Transverse colon (tissue), 4 donors: ENCODE data around the gene PBX4. TPM values are rescaled to one million over a fixed set of nuclear protein-coding genes. Genes with fewer than 3 reads are reported as not detected.

Experiments used
- DNase-seq: peaks from one replicate; pipeline ENCODE4 v3.0.0-alpha.2; 2019
- H3K27ac ChIP-seq, 4 donors: fragments of 200-600 bp; sonication (generic); 2 replicates each; pipeline ENCODE4 v1.5.1; 2016 to 2018; ENCODE audit warnings: inconsistent platforms in 4 of 4
- H3K27me3 ChIP-seq: fragments of 200-600 bp; sonication (generic); 2 replicates; pipeline ENCODE4 v1.5.1; 2017; ENCODE audit warnings: inconsistent platforms
- H3K36me3 ChIP-seq, 4 donors: fragments of 200-600 bp; sonication (generic); 2 replicates each; pipeline ENCODE4 v1.5.1; 2017 to 2019; ENCODE audit warnings: inconsistent platforms in 4 of 4
- H3K4me1 ChIP-seq, 4 donors: fragments of 200-600 bp; sonication (generic); 2 replicates each; pipeline ENCODE4 v1.5.1; 2017 to 2020; ENCODE audit warnings: inconsistent platforms in 4 of 4
- H3K4me3 ChIP-seq, 4 donors: fragments of 200-600 bp; sonication (generic); 1 replicate in 1 of 4; 2 replicates in 3 of 4; pipeline versions ENCODE4 v1.5.1 to v1.6.1; 2017 to 2019; ENCODE audit warnings: inconsistent platforms in 4 of 4
- H3K9me3 ChIP-seq, 2 donors: fragments of 200-600 bp; sonication (generic); 2 replicates each; pipeline ENCODE4 v1.5.1; 2017 to 2019; ENCODE audit warnings: inconsistent platforms in 2 of 2
- CTCF ChIP-seq, 5 experiments: fragments of 200-600 bp in 3 of 5; fragments of 450-650 bp in 2 of 5; sonication (generic) in 3 of 5; IDR thresholded peaks; 1 replicate in 2 of 5; 2 replicates in 3 of 5; pipeline ENCODE4 v1.5.1; 2016 to 2017; ENCODE audit warnings: antibody characterized with exemption in 5 of 5, inconsistent platforms in 3 of 5, mild to moderate bottlenecking in 2 of 5, moderate library complexity in 1 of 5
- EP300 ChIP-seq: sonication (generic); formaldehyde crosslinking; IDR thresholded peaks from one replicate; pipeline ENCODE4 v1.6.1; 2017; ENCODE audit warnings: antibody characterized with exemption, low read depth
- POLR2A ChIP-seq: fragments of 450-650 bp; IDR thresholded peaks from one replicate; pipeline ENCODE4 v1.6.1; 2016; ENCODE audit warnings: antibody characterized with exemption, mild to moderate bottlenecking, moderate library complexity
- POLR2AphosphoS5 ChIP-seq, 3 donors: sonication (generic); formaldehyde crosslinking; IDR thresholded peaks; one replicate each; pipeline ENCODE4 v1.6.1; 2016; ENCODE audit warnings: antibody characterized with exemption in 3 of 3
- WGBS, 2 donors: methylation state at CpG; one replicate each; pipeline ENCODE4 v1.1.5; 2018; ENCODE audit warnings: low coverage in 1 of 2; 5-methylcytosine and 5-hydroxymethylcytosine counted together
- in situ Hi-C, 4 donors: fragments of 200-750 bp; cut with MboI; loops; one replicate each; pipeline versions ENCODE4 v1.15.0 to v1.15.1; 2017; ENCODE audit warnings: low sequenced_read_pairs in 3 of 4, low pct_ligation_motif_present in 1 of 4, low pct_unique_long_range_greater_than_20kb in 1 of 4
- intact Hi-C: fragments of 100-400 bp; cut with DNase I; formaldehyde crosslinking; loops from one replicate; pipeline ENCODE4 v1.15.1; 2023; ENCODE audit warnings: low total_unique reads
- total RNA-seq, 4 donors: library from RNA; depleted of rRNA; stranded (reverse); fragments of >200 nt; gene quantifications; one replicate each; pipeline ENCODE4 v1.1.0, GENCODE V29; 2016

Gene PBX4
- total RNA-seq, 4 donors from 2014 or later, result 1.9 to 11.9 (median 5.1) TPM

- H3K4me3 ChIP-seq, result no peak overlapping the region
- intact Hi-C loops, result no loop called here
- H3K36me3 ChIP-seq, result peaks cover 0 to 75% (median 39%) of the 10 kb centered on the region in 4 donors
- no peaks in the 10 kb centered on the region for H3K27me3 ChIP-seq
- TF ChIP-seq POLR2AphosphoS5 (IDR thresholded peaks at IDR 0.05), result no peak
- H3K4me1 ChIP-seq, result no peaks in the 10 kb centered on the region
- in situ Hi-C loops, result no loop called here
- no peak for DNase-seq
- 96% methylated on average over 14 of the region's 15 CpGs; no CpG with 5 or more reads in 1 of the 2 donors for WGBS, 2 donors
- H3K9me3 ChIP-seq, result no peaks in the 10 kb centered on the region
- no peak overlapping the region for H3K27ac ChIP-seq
These were observed 36.0 kb upstream of the PBX4 start for GRCh38 chr19:19654441-19654840.

GRCh38 chr19:19653597-19654147, 35.2 kb upstream of the PBX4 start:
- no peaks in the 10 kb centered on the region for H3K9me3 ChIP-seq
- 96% methylated on average over 23 of the region's 23 CpGs; no CpG with 5 or more reads in 1 of the 2 donors for WGBS, 2 donors
- TF ChIP-seq POLR2A (no peak), CTCF (IDR thresholded peaks at IDR 0.05) (no peak), POLR2AphosphoS5 (IDR thresholded peaks at IDR 0.05) (no peak), EP300 (no peak)
- H3K27ac ChIP-seq, result no peak overlapping the region
- H3K4me3 ChIP-seq, result no peak overlapping the region
- peaks cover 0 to 70% (median 38%) of the 10 kb centered on the region in 4 donors for H3K36me3 ChIP-seq
- in situ Hi-C loops, result no loop called here
- no peaks in the 10 kb centered on the region for H3K27me3 ChIP-seq
- no peak for DNase-seq
- intact Hi-C loops, result no loop called here
- H3K4me1 ChIP-seq, result no peaks in the 10 kb centered on the region

- H3K36me3 ChIP-seq, result peaks cover 0 to 63% (median 34%) of the 10 kb centered on the region in 4 donors
- no peak overlapping the region for H3K27ac ChIP-seq
- 80 to 98% methylated on average over 2 to 15 of the region's 24 CpGs for WGBS, 2 donors
- H3K4me3 ChIP-seq, result no peak overlapping the region
- no peak for DNase-seq
- H3K27me3 ChIP-seq, result no peaks in the 10 kb centered on the region
- in situ Hi-C loops, result no loop called here
- no peaks in the 10 kb centered on the region for H3K4me1 ChIP-seq
- H3K9me3 ChIP-seq, result no peaks in the 10 kb centered on the region
- intact Hi-C loops, result no loop called here
- no peak for TF ChIP-seq POLR2A
- no peak for TF ChIP-seq EP300
- TF ChIP-seq CTCF (IDR thresholded peaks at IDR 0.05), result no peak
- no peak for TF ChIP-seq POLR2AphosphoS5 (IDR thresholded peaks at IDR 0.05)
These were observed 34.2 kb upstream of the PBX4 start for GRCh38 chr19:19652482-19653295.

GRCh38 chr19:19651076-19651475, 32.6 kb upstream of the PBX4 start:
- in situ Hi-C loops, result no loop called here
- peaks cover 0 to 66% (median 30%) of the 10 kb centered on the region in 4 donors for H3K36me3 ChIP-seq
- TF ChIP-seq CTCF (IDR thresholded peaks at IDR 0.05) (no peak), EP300 (no peak), POLR2AphosphoS5 (IDR thresholded peaks at IDR 0.05) (no peak), POLR2A (no peak)
- no peaks in the 10 kb centered on the region for H3K27me3 ChIP-seq
- 83% methylated on average over 13 of the region's 13 CpGs; no CpG with 5 or more reads in 1 of the 2 donors for WGBS, 2 donors
- H3K9me3 ChIP-seq, result no peaks in the 10 kb centered on the region
- H3K27ac ChIP-seq, result no peak overlapping the region
- H3K4me3 ChIP-seq, result no peak overlapping the region
- intact Hi-C loops, result no loop called here
- H3K4me1 ChIP-seq, result no peaks in the 10 kb centered on the region
- DNase-seq, result no peak
